Measurements from ENCODE around the gene PTBP2.

Gene PTBP2

DNA sequence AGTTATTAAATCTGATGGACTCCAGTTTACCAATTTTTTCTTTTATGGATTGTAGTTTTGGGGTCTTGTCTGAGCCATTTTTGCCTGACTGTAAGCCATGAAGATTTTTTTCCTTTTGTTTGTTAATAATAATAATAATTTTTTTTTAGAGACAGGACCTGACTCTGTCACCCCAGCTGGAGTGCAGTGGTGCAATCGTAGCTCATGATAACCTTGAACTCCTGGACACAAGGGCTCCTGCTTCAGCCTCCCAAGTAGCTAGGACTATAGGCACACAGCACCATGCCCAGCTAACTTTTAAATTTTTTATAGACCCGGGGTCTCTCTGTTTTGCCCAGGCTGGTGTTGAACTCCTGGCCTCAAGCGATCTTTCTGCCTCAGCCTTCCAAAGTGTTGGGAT is 6.3 kb downstream of the PTBP2 start:
- peaks cover 18% of the 10 kb centered on the region for H4K20me1 ChIP-seq (ENCODE audit: insufficient read depth, low read length)
- H2AFZ ChIP-seq (ENCODE audit: low read depth, low read length) = no peak overlapping the region
- no peaks in the 10 kb centered on the region for H3K27me3 ChIP-seq (ENCODE audit: low read depth, low read length)
- H3K4me1 ChIP-seq (ENCODE audit: low read length) = peaks cover 14% of the 10 kb centered on the region
- peaks cover 90% of the 10 kb centered on the region for H3K79me2 ChIP-seq (ENCODE audit: low read length)
- TF ChIP-seq CTCF (IDR thresholded peaks at IDR 0.05; ENCODE audit: low read depth, low read length) (no peak), EZH2phosphoT487 (IDR thresholded peaks at IDR 0.05; ENCODE audit: low read depth) (no peak)
- H3K9me3 ChIP-seq (ENCODE audit: insufficient read depth, low read length) = no peaks in the 10 kb centered on the region
- peaks cover 27% of the 10 kb centered on the region for H3K36me3 ChIP-seq (replicated peaks; ENCODE audit: low read depth, low read length)
- H3K4me3 ChIP-seq (ENCODE audit: low read length) = no peak overlapping the region
- no peak overlapping the region for H3K27ac ChIP-seq (ENCODE audit: low read length)
- no peak overlapping the region for H3K4me2 ChIP-seq (ENCODE audit: low read length)
- no peak overlapping the region for H3K9ac ChIP-seq (ENCODE audit: low read length)

GRCh38 chr1:96730574-96731298 is 9.2 kb downstream of the PTBP2 start:
- Histone ChIP-seq H3K27me3 (ENCODE audit: low read depth, low read length) (no peaks in the 10 kb centered on the region), H3K4me2 (ENCODE audit: low read length) (no peak overlapping the region), H3K4me3 (ENCODE audit: low read length) (no peak overlapping the region), H2AFZ (ENCODE audit: low read depth, low read length) (no peak overlapping the region), H4K20me1 (ENCODE audit: insufficient read depth, low read length) (peaks cover 16% of the 10 kb centered on the region), H3K4me1 (ENCODE audit: low read length) (peaks cover 5% of the 10 kb centered on the region), H3K9me3 (ENCODE audit: insufficient read depth, low read length) (no peaks in the 10 kb centered on the region), H3K9ac (ENCODE audit: low read length) (no peak overlapping the region), H3K36me3 (replicated peaks; ENCODE audit: low read depth, low read length) (peaks cover 34% of the 10 kb centered on the region), H3K79me2 (ENCODE audit: low read length) (peaks cover 78% of the 10 kb centered on the region), H3K27ac (ENCODE audit: low read length) (no peak overlapping the region)
- TF ChIP-seq CTCF (IDR thresholded peaks at IDR 0.05; ENCODE audit: low read depth, low read length) = no peak
- TF ChIP-seq EZH2phosphoT487 (IDR thresholded peaks at IDR 0.05; ENCODE audit: low read depth) = no peak

GRCh38 chr1:96741335-96741734 is 19.8 kb downstream of the PTBP2 start:
- Histone ChIP-seq H3K9ac (ENCODE audit: low read length) (no peak overlapping the region), H3K27ac (ENCODE audit: low read length) (no peak overlapping the region), H3K79me2 (ENCODE audit: low read length) (peaks cover 95% of the 10 kb centered on the region), H3K4me3 (ENCODE audit: low read length) (no peak overlapping the region), H3K9me3 (ENCODE audit: insufficient read depth, low read length) (no peaks in the 10 kb centered on the region), H4K20me1 (ENCODE audit: insufficient read depth, low read length) (peaks cover 10% of the 10 kb centered on the region; the same call in 1 of the 2 replicates), H3K36me3 (replicated peaks; ENCODE audit: low read depth, low read length) (no peaks in the 10 kb centered on the region), H3K27me3 (ENCODE audit: low read depth, low read length) (no peaks in the 10 kb centered on the region), H2AFZ (ENCODE audit: low read depth, low read length) (no peak overlapping the region), H3K4me2 (ENCODE audit: low read length) (no peak overlapping the region), H3K4me1 (ENCODE audit: low read length) (peaks cover 8% of the 10 kb centered on the region; the same call in 1 of the 2 replicates)
- TF ChIP-seq CTCF (IDR thresholded peaks at IDR 0.05; ENCODE audit: low read depth, low read length) (no peak), EZH2phosphoT487 (IDR thresholded peaks at IDR 0.05; ENCODE audit: low read depth) (no peak)

- Histone ChIP-seq H3K79me2 (ENCODE audit: low read length) (peaks cover 86% of the 10 kb centered on the region), H3K36me3 (replicated peaks; ENCODE audit: low read depth, low read length) (peaks cover 6% of the 10 kb centered on the region), H4K20me1 (ENCODE audit: insufficient read depth, low read length) (peaks cover 19% of the 10 kb centered on the region)
Measured at GRCh38 chr1:96746440-96747420, 25.1 kb downstream of the PTBP2 start.

More at GRCh38 chr1:96746440-96747420, 25.1 kb downstream of the PTBP2 start:
- Histone ChIP-seq H3K9me3 (ENCODE audit: insufficient read depth, low read length) (no peaks in the 10 kb centered on the region), H3K27ac (ENCODE audit: low read length) (no peak overlapping the region), H3K9ac (ENCODE audit: low read length) (no peak overlapping the region), H3K27me3 (ENCODE audit: low read depth, low read length) (no peaks in the 10 kb centered on the region), H3K4me2 (ENCODE audit: low read length) (no peak overlapping the region), H3K4me3 (ENCODE audit: low read length) (no peak overlapping the region), H2AFZ (ENCODE audit: low read depth, low read length) (no peak overlapping the region), H3K4me1 (ENCODE audit: low read length) (no peaks in the 10 kb centered on the region)
- no peak for TF ChIP-seq CTCF (IDR thresholded peaks at IDR 0.05; ENCODE audit: low read depth, low read length)
- TF ChIP-seq EZH2phosphoT487 (IDR thresholded peaks at IDR 0.05; ENCODE audit: low read depth) = no peak

Data from OCI-LY3 (cell line).